Activated naive CD4-positive, alpha-beta T cell treated with anti-CD3 and anti-CD28 coated beads, Interleukin-2, amount 50 U/mL, for 16 hours (primary cell): ENCODE results near the gene LORICRIN.

ENCODE experiments used
- DNase-seq: peaks from one replicate; pipeline ENCODE4 v3.0.0-alpha.2; 2020

The LORICRIN gene

GRCh38 chr1:153307221-153307600 lies 47.7 kb downstream of the LORICRIN start:
- DNase-seq = no peak

- no peak for DNase-seq
These were observed 49.1 kb downstream of the LORICRIN start for GRCh38 chr1:153308540-153308939.

GRCh38 chr1:153309441-153309840 lies 50.0 kb downstream of the LORICRIN start:
- DNase-seq = no peak

- no peak for DNase-seq
These were observed 51.0 kb downstream of the LORICRIN start for GRCh38 chr1:153310526-153310925.
